Stimulated activated CD8-positive, alpha-beta memory T cell treated with anti-CD3 and anti-CD28 coated beads, Interleukin-2, amount 100 ng/mL, for 48 hours (primary cell): ENCODE measurements around the gene GSE1.

ENCODE experiments used
- DNase-seq, 2 donors: peaks; one replicate each; pipeline ENCODE4 v3.0.0-alpha.2; 2020; ENCODE audit warnings: low read depth in 2 of 2

GSE1 gene

GRCh38 chr16:85697431-85697830 is 84.3 kb downstream of the GSE1 start:
- DNase-seq = no peak

GRCh38 chr16:85698459-85698891 is 85.4 kb downstream of the GSE1 start:
- DNase-seq = no peak

DNA sequence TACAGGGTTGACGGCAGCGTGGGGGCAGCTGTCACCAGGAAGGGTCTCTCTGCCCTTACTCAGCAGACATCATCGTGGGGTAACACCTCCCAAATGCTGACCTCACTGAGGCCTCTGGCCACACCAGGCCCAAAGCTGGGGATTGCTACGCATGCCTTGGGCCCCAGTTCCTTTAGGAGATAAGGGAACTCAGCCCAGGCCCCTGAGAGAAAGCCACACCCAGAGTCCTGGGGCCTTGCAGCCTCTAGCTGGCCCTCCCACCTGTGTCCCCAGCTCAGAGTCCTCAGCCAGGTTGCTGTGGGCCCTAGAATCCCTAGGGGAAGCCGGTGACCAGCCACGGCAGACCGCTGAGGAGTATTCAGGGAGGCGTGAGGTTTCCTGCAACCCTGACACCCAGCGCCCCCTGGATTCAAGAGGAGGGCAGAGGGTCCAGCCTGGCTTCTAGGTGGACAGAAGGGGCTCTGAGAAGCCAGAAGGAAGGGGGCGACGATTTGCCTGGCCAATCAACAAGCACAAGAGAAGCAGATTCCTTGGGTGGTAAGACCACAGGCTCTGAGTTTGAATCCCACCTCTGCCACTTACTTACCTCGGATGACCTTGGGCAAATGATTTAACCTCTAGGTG is 85.9 kb downstream of the GSE1 start:
- no peak for DNase-seq

GRCh38 chr16:85699628-85700027 is 86.5 kb downstream of the GSE1 start:
- DNase-seq = no peak

- DNase-seq = no peak
Observed at GRCh38 chr16:85704011-85704410, 90.9 kb downstream of the GSE1 start.

DNA sequence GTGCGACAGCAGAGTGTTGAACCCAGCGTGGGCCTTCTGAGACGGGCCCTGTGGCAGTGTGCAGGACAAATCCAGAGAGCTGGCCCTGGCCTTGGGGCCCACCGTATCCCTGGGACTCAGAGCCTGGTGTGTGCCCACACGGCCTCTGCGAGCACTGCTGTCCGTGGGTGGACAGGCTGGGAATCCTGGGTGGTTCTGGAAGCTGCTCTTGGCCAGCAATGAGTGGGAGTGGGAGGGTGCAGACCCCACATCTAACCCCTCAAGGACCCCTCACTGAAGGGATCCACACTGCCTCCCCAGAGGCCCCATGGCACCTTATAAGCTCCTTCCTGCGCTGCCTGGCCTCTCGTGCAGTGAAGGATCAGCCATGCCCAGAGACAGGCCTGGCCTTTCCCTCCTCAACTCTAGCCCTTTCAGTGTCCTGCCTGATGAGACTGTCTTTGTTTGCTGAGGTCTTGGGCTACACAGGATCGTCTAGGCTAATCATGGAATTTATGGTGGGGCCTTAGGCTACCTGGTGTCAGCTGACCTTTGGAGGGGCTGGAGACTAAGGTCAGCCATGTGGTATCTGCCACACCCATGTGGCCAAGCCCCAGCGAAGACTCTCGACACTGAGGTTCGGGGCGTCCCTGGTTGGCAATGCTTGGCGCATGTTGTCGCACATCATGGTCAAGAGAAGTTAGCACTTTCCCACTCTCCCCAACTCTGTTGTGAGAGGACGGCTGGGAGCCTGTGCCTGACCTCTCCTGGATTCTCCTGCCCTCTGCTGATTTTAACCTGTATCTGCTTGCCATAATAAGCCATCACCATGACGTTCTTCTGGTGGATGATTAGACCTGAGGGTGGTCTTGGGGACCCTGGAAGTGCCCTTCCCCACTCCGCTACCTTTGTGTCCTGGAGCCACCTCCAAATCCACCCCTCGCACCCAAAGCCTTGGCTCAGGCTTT is 92.1 kb downstream of the GSE1 start:
- no peak for DNase-seq

GRCh38 chr16:85706449-85707034 is 93.4 kb downstream of the GSE1 start:
- no peak for DNase-seq

GRCh38 chr16:85707528-85708095 is 94.5 kb downstream of the GSE1 start:
- no peak for DNase-seq

- DNase-seq = no peak
Observed at GRCh38 chr16:85708338-85708737, 95.2 kb downstream of the GSE1 start.

DNA sequence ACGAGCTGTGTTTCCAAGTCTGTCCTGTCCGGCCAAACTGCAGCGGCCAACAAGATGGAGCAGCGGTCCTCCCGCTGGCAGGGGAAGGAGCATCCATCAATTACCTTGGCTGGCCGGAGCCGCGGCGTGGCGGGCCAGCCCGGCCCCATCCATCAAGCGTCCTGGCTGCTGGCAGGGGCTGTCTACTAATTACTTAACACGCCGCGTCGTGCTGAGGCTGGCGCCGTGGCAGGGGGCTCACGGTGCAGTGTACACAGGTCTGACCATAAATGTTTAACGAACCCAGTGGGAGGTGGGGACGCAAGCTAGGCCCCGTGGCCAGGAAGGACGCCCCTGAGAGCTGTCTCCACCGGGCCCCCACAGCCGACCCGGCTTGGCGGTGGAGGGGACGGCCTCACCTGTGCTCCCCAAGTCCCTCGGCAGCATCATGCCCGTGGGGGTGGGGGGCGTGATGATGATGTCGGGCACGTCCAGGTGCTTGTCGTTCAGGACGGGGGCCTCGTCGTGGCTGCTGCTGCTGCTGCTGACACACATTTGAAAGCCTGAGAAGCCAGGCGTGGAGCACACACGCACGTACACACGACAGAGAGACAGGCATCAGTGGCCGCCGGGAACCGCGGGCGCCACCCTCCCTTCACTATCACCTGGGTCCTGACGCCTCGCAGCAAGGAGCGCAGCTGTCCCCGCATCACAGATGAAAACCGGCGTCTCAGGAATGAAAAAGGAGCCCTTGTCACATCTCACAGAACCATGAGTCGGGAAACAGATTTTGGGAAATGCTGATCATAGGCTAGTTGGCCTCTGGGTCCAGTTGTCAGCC is 96.9 kb downstream of the GSE1 start:
- DNase-seq = no peak

DNA sequence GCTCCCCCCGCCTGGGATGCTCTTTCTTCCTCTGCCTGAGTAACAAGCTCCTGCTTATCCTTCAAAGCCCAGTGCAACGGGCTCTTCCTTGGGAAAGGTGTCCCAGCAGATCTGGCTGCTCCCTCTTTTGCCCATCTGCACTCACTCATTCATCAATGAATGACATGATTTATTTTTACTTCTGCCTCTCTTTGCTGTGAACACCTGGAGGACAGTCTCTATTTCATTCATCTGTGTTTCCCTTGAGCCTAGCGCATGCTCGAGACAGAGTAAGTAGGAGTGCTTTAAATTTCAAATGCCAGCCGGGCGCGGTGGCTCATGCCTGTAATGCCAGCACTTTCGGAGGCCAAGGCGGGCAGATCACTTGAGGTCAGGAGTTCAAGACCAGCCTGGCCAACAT is 97.6 kb downstream of the GSE1 start:
- DNase-seq = no peak

DNA sequence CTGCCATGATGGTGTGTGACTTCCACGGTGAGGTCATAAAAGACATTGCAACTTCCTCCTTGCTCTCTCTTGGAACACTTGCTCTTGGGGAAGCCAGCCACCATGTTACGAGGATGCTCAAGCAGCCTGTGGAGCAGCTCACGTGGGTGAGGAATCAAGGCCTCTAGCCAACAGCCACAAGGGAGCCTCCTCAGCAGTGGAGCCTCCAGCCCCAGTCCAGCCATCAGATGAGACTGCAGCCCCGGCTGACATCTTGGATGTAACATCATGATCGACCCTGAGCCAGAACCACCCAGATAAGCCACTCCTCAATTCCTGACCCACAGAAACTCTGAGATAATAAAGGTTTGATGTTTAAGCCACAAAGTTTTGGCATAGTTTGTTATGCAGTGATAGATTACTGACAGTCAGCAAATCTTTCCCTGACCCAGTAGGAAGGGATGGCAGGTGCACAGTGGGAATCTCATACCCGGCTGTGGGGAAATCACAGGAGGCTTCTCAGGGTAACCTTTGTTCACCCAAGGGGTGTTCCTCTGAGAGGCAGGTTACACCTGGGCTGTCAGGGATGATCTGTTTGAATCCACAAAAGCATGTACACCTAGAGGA is 99.0 kb downstream of the GSE1 start:
- no peak for DNase-seq

DNA sequence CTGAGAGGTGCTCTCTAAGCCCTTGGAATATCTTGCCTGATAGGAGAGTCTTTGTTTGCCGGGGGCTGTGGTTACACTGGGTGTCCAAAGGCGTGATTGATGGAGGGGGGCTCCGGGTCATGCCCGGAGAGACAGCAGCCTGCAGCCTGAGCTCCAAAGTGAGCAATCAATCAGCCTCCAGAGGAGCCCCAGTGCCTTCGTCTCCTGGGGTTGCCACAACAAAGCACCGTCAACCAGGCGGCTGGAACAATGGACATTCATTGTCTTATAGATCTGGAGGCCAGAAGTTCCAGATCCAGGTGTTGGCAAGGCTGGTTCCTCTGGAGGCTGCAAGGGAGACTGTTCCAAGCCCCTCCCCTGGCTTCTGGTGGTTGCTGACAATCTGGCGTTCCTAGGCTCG is 99.7 kb downstream of the GSE1 start:
- DNase-seq = no peak

GRCh38 chr16:85715169-85716021 is 102.3 kb downstream of the GSE1 start:
- DNase-seq = no peak

- DNase-seq = no peak
Observed at GRCh38 chr16:85716022-85716679, 103.0 kb downstream of the GSE1 start.

GRCh38 chr16:85716680-85717038 is 103.5 kb downstream of the GSE1 start:
- DNase-seq = no peak

- DNase-seq = peak; percentile 37 to 44
Observed at GRCh38 chr16:85717393-85718152, 104.5 kb downstream of the GSE1 start.

DNA sequence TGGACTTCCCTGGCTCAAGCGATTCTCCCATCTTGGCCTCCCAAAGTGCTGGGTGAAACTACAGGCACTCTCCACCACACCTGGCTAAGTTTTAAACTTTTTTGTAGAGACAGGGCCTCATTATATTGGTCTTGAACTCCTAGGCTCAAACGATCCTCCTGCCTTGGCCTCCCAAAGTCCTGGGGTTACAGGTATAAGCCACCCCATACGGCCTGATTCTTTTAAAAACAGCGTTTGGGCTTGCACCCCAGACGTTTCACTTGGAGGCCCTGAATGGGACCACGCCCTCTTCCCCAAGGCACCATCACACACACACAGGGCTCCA is 105.0 kb downstream of the GSE1 start:
- DNase-seq = no peak

DNA sequence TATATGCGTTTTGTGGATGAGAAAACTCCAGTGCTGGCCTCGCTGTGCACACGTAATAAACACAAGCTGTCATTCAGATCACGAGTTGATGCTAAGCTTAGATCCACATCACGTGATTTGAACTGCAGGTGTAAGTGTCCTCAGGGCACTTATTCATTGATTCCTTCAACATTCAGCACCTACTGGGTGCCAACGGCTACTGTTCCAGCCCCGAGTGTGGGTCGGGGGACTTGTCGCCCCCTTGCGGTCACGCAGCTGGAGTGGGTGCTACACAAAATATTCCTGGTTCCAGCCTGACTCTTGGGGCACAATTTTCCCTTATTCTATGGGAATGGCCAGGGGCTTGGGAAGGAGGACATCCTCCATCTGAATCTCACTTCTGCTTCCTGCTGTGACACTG is 105.6 kb downstream of the GSE1 start:
- no peak for DNase-seq
